ENCODE results near the gene UHRF1. TPM values are rescaled to one million over a fixed set of nuclear protein-coding genes. Genes with fewer than 3 reads are reported as not detected.
A peak's percentile ranks its signal among the peaks of the same experiment; 100 is the strongest.

The UHRF1 gene
- total and polyA plus RNA-seq, 2 of the 13 experiments (the other 11 are each of a cell fraction or from before 2014, with no cell fraction given): 6.8 to 78.4 TPM

DNA sequence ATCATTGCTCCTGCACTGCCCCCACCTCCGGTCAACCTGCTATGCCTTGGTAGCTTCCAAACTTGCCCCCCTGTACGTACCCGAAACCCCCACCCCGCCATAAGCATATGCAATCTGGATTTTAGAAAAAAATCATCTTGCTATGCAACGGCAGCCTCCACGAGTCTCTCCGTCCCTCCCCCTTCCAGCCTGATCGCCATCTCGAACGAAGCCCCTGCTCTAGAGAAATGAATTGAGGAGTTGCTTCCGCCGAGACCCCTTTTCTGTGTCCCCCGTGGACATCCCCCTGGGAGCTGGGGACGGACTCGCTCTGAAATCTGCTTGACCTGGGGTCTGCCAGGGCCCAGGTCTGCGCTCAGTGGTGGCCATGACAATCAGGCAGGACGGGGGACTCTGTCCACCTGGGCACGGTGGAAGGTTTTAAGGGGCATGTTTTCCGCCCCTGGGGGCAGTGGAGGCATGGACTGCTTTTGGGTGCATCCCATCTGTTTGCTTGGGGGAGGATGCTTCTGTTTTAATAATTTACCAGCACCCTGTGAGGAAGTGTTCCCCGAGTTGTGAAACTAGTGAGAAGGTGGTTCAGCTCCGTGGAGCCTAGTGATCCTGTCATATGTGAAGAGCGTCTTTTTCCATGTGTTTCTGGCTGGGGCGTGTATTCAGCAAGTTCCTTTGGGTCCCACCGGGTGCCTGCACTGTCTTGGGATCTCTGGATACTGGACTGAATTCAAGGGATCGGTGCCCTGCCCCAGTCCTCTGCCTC is 60.7 kb downstream of the UHRF1 start (continued):
- TF ChIP-seq, protein P1, sequence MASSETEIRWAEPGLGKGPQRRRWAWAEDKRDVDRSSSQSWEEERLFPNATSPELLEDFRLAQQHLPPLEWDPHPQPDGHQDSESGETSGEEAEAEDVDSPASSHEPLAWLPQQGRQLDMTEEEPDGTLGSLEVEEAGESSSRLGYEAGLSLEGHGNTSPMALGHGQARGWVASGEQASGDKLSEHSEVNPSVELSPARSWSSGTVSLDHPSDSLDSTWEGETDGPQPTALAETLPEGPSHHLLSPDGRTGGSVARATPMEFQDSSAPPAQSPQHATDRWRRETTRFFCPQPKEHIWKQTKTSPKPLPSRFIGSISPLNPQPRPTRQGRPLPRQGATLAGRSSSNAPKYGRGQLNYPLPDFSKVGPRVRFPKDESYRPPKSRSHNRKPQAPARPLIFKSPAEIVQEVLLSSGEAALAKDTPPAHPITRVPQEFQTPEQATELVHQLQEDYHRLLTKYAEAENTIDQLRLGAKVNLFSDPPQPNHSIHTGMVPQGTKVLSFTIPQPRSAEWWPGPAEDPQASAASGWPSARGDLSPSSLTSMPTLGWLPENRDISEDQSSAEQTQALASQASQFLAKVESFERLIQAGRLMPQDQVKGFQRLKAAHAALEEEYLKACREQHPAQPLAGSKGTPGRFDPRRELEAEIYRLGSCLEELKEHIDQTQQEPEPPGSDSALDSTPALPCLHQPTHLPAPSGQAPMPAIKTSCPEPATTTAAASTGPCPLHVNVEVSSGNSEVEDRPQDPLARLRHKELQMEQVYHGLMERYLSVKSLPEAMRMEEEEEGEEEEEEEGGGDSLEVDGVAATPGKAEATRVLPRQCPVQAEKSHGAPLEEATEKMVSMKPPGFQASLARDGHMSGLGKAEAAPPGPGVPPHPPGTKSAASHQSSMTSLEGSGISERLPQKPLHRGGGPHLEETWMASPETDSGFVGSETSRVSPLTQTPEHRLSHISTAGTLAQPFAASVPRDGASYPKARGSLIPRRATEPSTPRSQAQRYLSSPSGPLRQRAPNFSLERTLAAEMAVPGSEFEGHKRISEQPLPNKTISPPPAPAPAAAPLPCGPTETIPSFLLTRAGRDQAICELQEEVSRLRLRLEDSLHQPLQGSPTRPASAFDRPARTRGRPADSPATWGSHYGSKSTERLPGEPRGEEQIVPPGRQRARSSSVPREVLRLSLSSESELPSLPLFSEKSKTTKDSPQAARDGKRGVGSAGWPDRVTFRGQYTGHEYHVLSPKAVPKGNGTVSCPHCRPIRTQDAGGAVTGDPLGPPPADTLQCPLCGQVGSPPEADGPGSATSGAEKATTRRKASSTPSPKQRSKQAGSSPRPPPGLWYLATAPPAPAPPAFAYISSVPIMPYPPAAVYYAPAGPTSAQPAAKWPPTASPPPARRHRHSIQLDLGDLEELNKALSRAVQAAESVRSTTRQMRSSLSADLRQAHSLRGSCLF (CRISPR knock-in tag; IDR thresholded peaks at IDR 0.05; ENCODE audit: borderline replicate concordance): no peak
- TF ChIP-seq, protein P2, sequence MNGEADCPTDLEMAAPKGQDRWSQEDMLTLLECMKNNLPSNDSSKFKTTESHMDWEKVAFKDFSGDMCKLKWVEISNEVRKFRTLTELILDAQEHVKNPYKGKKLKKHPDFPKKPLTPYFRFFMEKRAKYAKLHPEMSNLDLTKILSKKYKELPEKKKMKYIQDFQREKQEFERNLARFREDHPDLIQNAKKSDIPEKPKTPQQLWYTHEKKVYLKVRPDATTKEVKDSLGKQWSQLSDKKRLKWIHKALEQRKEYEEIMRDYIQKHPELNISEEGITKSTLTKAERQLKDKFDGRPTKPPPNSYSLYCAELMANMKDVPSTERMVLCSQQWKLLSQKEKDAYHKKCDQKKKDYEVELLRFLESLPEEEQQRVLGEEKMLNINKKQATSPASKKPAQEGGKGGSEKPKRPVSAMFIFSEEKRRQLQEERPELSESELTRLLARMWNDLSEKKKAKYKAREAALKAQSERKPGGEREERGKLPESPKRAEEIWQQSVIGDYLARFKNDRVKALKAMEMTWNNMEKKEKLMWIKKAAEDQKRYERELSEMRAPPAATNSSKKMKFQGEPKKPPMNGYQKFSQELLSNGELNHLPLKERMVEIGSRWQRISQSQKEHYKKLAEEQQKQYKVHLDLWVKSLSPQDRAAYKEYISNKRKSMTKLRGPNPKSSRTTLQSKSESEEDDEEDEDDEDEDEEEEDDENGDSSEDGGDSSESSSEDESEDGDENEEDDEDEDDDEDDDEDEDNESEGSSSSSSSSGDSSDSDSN (CRISPR knock-in tag; IDR thresholded peaks at IDR 0.05): peak; percentile 36
- no peak for TF ChIP-seq ZNF816 (CRISPR knock-in tag; IDR thresholded peaks at IDR 0.05; ENCODE audit: borderline replicate concordance)
- TF ChIP-seq TBX3 (IDR thresholded peaks at IDR 0.05; ENCODE audit: borderline replicate concordance): no peak
- TF ChIP-seq, protein P3, sequence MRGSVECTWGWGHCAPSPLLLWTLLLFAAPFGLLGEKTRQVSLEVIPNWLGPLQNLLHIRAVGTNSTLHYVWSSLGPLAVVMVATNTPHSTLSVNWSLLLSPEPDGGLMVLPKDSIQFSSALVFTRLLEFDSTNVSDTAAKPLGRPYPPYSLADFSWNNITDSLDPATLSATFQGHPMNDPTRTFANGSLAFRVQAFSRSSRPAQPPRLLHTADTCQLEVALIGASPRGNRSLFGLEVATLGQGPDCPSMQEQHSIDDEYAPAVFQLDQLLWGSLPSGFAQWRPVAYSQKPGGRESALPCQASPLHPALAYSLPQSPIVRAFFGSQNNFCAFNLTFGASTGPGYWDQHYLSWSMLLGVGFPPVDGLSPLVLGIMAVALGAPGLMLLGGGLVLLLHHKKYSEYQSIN (CRISPR knock-in tag; IDR thresholded peaks at IDR 0.05; ENCODE audit: borderline replicate concordance): no peak
- no peak for TF ChIP-seq ZSCAN30 (CRISPR knock-in tag; IDR thresholded peaks at IDR 0.05)
- no peak for TF ChIP-seq PAX8 (CRISPR knock-in tag; IDR thresholded peaks at IDR 0.05; ENCODE audit: borderline replicate concordance)
- TF ChIP-seq, protein P4, sequence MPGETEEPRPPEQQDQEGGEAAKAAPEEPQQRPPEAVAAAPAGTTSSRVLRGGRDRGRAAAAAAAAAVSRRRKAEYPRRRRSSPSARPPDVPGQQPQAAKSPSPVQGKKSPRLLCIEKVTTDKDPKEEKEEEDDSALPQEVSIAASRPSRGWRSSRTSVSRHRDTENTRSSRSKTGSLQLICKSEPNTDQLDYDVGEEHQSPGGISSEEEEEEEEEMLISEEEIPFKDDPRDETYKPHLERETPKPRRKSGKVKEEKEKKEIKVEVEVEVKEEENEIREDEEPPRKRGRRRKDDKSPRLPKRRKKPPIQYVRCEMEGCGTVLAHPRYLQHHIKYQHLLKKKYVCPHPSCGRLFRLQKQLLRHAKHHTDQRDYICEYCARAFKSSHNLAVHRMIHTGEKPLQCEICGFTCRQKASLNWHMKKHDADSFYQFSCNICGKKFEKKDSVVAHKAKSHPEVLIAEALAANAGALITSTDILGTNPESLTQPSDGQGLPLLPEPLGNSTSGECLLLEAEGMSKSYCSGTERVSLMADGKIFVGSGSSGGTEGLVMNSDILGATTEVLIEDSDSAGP (CRISPR knock-in tag; IDR thresholded peaks at IDR 0.05; ENCODE audit: borderline replicate concordance): 0 out of 2 replicates have a peak, but pooled peaks have one; percentile 7
- TF ChIP-seq, protein P5, sequence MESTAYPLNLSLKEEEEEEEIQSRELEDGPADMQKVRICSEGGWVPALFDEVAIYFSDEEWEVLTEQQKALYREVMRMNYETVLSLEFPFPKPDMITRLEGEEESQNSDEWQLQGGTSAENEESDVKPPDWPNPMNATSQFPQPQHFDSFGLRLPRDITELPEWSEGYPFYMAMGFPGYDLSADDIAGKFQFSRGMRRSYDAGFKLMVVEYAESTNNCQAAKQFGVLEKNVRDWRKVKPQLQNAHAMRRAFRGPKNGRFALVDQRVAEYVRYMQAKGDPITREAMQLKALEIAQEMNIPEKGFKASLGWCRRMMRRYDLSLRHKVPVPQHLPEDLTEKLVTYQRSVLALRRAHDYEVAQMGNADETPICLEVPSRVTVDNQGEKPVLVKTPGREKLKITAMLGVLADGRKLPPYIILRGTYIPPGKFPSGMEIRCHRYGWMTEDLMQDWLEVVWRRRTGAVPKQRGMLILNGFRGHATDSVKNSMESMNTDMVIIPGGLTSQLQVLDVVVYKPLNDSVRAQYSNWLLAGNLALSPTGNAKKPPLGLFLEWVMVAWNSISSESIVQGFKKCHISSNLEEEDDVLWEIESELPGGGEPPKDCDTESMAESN (CRISPR knock-in tag; conservative IDR thresholded peaks at IDR 0.05): no peak
- TF ChIP-seq ZNF792 (CRISPR knock-in tag; IDR thresholded peaks at IDR 0.05): no peak
- TF ChIP-seq ZNF550 (CRISPR knock-in tag; IDR thresholded peaks at IDR 0.05; ENCODE audit: borderline replicate concordance): no peak
- TF ChIP-seq ZNF761 (CRISPR knock-in tag; conservative IDR thresholded peaks at IDR 0.05): no peak
- no peak for TF ChIP-seq ZNF570 (CRISPR knock-in tag; IDR thresholded peaks at IDR 0.05; ENCODE audit: borderline replicate concordance)
- TF ChIP-seq ZBTB7B (CRISPR knock-in tag; IDR thresholded peaks at IDR 0.05): peak; percentile 50; the same call in 1 of the 2 replicates
